ENCODE data around the gene XPC.

Gene XPC

DNA sequence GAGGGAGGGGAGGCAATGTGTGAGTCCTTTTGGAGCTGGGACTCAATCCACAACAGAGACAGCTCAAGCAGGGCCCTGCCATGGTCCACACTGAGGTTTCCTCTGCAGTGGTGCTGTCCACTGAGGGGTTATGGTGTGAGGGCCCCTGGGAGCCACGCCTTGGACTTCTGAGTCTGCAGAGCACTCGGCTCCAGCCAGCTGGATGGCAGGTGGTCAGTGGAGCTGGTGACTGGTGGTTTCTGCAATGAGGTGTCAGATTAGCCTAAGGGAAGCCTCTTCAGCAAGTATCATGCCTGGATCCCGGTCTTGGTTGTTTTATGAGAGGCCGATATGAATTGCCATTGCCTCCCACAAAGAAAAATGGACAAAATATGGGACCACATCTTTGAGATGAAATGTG, 21.9 kb upstream of the XPC start:
- Mint-ChIP-seq H3K4me3 (no peak overlapping the region), H3K4me1 (ENCODE audit: low read depth) (peaks cover 9% of the 10 kb centered on the region), H3K9me3 (no peaks in the 10 kb centered on the region), H3K36me3 (ENCODE audit: low read depth) (peaks cover 24% of the 10 kb centered on the region), H3K27ac (no peak overlapping the region), H3K27me3 (ENCODE audit: low read depth) (no peaks in the 10 kb centered on the region)

DNA sequence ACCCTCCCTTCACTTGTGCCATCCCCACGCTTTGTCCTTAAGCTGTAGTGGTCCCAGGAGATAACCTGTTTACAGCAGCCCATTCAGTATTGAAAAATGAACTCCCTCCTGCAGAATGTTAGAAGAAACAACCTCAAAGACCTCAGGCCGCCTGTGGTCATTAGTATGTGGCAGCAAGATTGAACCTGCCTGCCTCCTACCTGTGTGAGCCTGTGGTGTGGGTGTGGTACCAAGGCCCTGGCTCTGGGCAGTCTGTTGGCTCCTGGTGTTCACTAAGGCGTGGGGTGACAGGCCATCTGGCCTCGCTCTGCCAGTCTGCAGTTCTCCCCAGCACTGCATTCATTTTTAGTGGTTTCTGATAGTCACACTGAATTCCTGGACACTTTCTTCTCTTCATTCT, 21.2 kb upstream of the XPC start:
- H3K4me1 Mint-ChIP-seq (ENCODE audit: low read depth) = peaks cover 9% of the 10 kb centered on the region

DNA sequence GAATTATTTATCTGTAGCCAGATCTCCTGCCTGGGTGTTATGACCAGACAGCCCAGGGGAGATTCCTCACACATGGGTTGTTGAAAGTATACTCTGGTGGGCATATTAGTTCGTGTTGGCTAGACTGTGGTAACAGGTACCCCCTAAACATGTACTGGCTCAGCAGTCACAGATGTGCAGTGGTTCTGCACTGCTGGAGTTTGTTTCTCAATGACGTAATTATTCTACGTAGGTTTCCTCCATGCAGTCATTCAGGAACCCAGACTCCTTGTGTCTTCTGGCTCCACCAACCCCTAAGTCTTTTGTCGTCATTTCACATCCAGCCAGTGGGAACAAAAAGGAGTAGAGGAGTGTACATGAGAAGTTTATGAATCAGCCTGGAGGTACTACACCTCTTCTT, 16.5 kb upstream of the XPC start:
- no peaks in the 10 kb centered on the region for H3K27me3 Mint-ChIP-seq (ENCODE audit: low read depth)
- H3K27ac Mint-ChIP-seq = no peak overlapping the region
- H3K9me3 Mint-ChIP-seq = no peaks in the 10 kb centered on the region
- H3K4me3 Mint-ChIP-seq = no peak overlapping the region
- peaks cover 18% of the 10 kb centered on the region for H3K4me1 Mint-ChIP-seq (ENCODE audit: low read depth)
- peaks cover 34% of the 10 kb centered on the region for H3K36me3 Mint-ChIP-seq (ENCODE audit: low read depth)

More for the DNA sequence above, 21.2 kb upstream of the XPC start:
- Mint-ChIP-seq H3K36me3 (ENCODE audit: low read depth) (peaks cover 24% of the 10 kb centered on the region), H3K9me3 (no peaks in the 10 kb centered on the region), H3K4me3 (no peak overlapping the region), H3K27ac (no peak overlapping the region), H3K27me3 (ENCODE audit: low read depth) (no peaks in the 10 kb centered on the region)

DNA sequence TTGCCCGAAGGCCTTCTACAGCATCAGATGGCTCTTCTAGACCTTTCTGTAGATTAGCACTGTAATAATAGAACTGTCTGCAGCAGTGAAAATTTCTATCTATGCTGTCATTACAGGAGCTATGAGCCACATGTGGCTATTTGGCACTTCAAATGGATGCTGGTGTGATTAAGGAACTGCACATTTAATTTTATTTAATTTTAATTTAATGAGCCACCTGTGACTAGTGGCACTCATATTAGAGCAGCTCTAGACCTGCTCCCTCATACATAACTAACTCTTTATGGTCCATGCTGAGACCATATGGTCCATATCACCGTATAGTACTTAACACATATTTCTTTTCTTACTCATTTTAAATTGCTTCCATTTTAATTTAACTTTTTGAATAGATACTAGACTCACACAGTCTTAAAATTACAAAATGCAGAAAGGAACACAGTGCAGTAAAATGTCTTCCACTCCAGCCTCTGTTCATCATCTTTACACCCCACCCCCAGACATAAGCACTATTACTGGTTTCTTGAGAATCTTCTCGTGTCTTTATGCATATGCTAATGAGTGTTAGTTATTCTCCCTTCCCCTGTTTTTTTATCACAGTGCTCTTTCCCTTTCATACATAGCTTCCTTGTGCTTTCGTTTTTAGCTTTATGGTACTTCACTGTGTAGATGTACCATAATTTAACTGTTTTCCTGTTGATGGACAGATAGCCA, 9.8 kb upstream of the XPC start:
- no peak overlapping the region for H3K27ac Mint-ChIP-seq
- peaks cover 48% of the 10 kb centered on the region for H3K36me3 Mint-ChIP-seq (ENCODE audit: low read depth)
- peaks cover 30% of the 10 kb centered on the region for H3K4me1 Mint-ChIP-seq (ENCODE audit: low read depth)
- H3K9me3 Mint-ChIP-seq = no peaks in the 10 kb centered on the region
- no peak overlapping the region for H3K4me3 Mint-ChIP-seq
- no peaks in the 10 kb centered on the region for H3K27me3 Mint-ChIP-seq (ENCODE audit: low read depth)

DNA sequence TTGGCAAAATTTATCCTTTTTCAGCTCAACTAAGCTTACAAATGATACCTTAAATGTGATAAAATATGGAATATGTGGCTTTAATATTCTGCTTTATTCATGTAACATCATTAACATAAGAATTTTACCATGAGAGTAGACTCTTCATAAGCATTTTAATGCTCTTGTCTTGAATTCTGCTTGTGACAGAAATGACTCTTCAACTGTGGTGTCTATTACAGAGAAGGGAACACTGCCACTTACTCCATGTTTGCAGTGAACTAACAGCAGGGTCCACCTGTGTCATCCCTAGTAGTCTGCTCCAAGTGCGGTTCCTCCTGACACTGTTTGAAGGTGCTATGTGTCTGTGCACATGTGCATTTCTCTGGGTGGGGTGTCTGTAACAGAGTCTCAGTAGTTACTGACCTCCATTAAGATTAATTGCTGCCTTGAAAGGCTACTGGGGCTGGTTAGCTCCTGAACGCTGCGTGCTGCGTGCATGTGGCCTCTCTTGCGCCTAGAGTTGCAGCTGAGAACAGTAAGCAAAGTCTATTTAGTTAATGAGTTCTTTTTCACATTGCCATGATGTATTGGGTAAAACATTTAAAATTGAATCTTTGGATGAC, 8.6 kb upstream of the XPC start:
- H3K9me3 Mint-ChIP-seq = no peaks in the 10 kb centered on the region
- H3K27me3 Mint-ChIP-seq (ENCODE audit: low read depth) = no peaks in the 10 kb centered on the region
- peaks cover 38% of the 10 kb centered on the region for H3K4me1 Mint-ChIP-seq (ENCODE audit: low read depth)
- peaks cover 55% of the 10 kb centered on the region for H3K36me3 Mint-ChIP-seq (ENCODE audit: low read depth)
- H3K27ac Mint-ChIP-seq = no peak overlapping the region
- H3K4me3 Mint-ChIP-seq = no peak overlapping the region

DNA sequence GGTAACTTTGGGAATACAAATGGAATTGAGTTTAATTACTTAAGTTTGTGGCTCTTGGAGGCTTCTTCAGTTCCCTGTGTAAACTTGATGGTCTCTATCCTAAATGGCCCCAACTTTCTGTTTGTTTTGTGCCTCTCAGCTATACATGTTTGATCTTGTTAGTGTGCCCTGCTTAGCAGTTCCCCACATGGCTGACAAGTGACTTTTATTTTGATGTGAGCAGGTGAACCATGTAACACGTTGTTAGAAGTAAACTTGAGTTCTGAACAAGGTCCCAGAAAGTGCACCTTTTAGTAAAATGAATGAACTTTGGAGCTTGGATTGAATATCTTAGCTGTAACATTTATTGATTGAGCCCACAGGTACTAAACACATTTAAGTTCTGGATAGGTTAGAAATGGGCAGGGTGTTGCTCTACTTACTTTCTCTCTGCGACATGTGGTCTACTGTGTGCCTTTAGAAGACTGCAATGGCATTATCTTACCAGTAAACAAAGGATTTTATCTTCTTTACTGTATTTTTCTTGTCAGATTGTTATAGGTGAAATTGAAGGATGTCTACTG, 4.7 kb upstream of the XPC start:
- Mint-ChIP-seq H3K4me3 (no peak overlapping the region), H3K4me1 (ENCODE audit: low read depth) (peaks cover 35% of the 10 kb centered on the region), H3K27me3 (ENCODE audit: low read depth) (no peaks in the 10 kb centered on the region), H3K9me3 (no peaks in the 10 kb centered on the region), H3K36me3 (ENCODE audit: low read depth) (peaks cover 35% of the 10 kb centered on the region), H3K27ac (no peak overlapping the region)

DNA sequence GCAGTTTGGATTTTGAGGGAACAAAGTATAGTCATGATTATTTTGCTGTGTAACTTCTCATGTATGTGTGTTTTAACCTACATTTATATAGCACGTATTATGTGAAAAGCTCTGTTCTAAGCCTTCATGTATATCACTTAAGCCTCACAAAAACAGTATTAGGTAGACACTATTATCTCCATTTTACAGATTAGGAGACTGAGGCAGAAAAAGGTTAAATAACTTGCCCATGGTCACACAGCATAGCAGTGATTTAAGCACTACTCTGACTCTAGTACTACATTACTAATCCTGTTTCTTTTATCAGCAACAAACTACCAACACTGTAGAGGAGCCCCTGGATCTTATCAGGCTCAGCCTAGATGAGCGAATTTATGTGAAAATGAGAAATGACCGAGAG, 2.9 kb upstream of the XPC start:
- no peaks in the 10 kb centered on the region for H3K9me3 Mint-ChIP-seq
- H3K36me3 Mint-ChIP-seq (ENCODE audit: low read depth) = peaks cover 34% of the 10 kb centered on the region
- H3K4me3 Mint-ChIP-seq = no peak overlapping the region
- H3K4me1 Mint-ChIP-seq (ENCODE audit: low read depth) = peaks cover 43% of the 10 kb centered on the region
- no peak overlapping the region for H3K27ac Mint-ChIP-seq
- H3K27me3 Mint-ChIP-seq (ENCODE audit: low read depth) = no peaks in the 10 kb centered on the region

DNA sequence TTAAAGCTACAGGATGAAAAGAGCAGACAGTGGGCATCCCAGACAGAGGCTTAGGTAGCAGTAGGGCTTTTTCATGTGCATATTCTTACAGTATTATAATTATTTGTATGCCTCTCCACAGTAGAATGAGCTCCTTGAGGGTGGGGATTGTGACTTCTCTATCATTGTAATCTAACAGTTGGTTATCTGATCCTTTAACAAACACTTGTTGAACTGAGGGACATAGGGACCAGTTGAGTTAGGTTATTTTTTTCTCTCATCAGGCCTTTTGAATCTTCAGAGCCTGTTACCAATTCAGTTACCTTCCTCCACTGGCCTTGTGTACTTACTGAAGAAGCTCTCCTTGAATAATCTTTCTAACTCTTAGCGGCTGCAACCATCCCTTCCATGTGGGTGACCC, 1.4 kb upstream of the XPC start:
- Mint-ChIP-seq H3K4me1 (ENCODE audit: low read depth) (peaks cover 55% of the 10 kb centered on the region), H3K4me3 (peak overlapping the region; percentile 96), H3K36me3 (ENCODE audit: low read depth) (peaks cover 33% of the 10 kb centered on the region), H3K27ac (peak overlapping the region; percentile 99), H3K27me3 (ENCODE audit: low read depth) (no peaks in the 10 kb centered on the region), H3K9me3 (no peaks in the 10 kb centered on the region)

DNA sequence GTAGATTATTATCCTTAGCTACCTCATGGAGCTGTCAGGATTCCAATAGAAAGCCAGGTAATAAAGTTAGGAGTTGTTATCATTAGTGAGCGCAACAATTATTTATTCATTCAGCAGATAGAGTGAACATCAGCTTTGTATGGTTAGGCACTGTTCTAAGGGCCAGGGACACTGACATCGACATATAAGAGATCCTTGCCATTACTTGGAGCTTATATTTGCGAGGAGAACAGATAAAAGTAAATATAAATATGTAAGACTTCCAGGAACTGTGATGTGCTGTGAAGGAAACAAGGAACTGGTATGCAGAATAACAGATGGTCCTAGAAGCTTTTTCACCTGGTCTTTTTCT, 689 bp upstream of the XPC start:
- Mint-ChIP-seq H3K27ac (peak overlapping the region; percentile 99), H3K4me1 (ENCODE audit: low read depth) (peaks cover 59% of the 10 kb centered on the region), H3K36me3 (ENCODE audit: low read depth) (peaks cover 32% of the 10 kb centered on the region), H3K9me3 (no peaks in the 10 kb centered on the region), H3K27me3 (ENCODE audit: low read depth) (no peaks in the 10 kb centered on the region), H3K4me3 (peak overlapping the region; percentile 96)

DNA sequence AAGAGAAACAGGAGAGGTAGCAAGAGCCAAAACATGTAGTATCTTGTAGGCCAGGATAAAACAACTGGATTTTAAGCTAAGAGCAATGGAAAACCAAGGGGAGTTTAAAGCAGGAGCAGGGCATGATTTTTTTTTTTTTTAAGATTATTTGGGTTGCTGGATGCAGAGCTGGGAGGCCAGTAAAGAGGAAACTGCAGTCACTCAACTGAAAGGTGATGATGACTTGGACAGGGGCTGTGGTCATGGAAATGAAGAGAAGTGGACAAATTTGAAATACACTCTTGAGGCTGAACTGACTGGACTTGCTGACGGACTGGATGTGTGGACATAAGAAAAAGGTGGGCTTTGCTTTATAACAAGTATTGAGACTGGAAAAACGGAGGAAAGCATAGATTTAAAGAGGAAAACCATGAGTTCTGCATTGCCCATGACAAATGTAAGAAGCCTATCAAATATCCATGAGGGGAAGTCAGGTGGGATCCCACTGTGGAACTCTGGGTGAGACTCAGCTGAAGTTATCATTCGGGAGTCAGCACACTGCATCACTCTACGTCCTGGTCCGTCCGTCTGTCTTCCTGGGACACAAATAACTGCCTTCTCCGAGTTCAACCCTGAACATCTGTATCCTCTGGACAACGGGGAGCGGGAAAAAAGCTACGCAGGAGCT, 688 bp downstream of the XPC start:
- peaks cover 28% of the 10 kb centered on the region for H3K36me3 Mint-ChIP-seq (ENCODE audit: low read depth)
- peak overlapping the region; percentile 96 for H3K4me3 Mint-ChIP-seq
- H3K27ac Mint-ChIP-seq = peak overlapping the region; percentile 99
- H3K4me1 Mint-ChIP-seq (ENCODE audit: low read depth) = peaks cover 58% of the 10 kb centered on the region
- H3K27me3 Mint-ChIP-seq (ENCODE audit: low read depth) = no peaks in the 10 kb centered on the region
- no peaks in the 10 kb centered on the region for H3K9me3 Mint-ChIP-seq

DNA sequence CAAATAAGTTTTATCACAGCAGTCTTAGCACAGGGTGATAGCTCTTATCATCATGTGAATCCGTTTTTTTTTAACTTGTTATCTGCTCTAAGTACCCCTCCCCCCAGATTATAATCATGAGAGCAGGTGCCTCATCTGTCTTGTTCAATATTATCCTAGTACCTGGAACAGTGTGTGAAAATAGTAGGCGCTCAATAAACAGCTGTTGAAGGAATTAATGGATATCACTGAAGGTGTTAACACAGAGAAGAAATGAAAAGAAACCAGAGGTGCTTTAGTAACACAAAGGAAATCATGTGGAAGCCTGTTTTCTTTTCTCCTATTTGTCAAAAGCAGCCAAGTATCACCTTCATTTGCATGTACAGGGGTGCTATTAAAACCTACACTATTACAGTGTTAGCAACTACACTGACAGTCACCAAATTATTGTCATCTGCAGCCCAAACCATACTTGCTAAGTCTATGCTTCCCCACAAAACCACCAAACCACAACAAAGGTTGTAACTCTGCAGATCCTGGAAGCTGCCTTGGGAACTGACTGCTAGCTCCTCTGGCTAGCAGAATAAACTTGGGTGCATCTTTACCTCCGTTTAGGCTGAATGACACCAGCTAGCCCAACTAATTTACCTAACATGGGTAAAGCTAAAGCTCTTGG, 2.9 kb downstream of the XPC start:
- Mint-ChIP-seq H3K9me3 (no peaks in the 10 kb centered on the region), H3K4me1 (ENCODE audit: low read depth) (peaks cover 60% of the 10 kb centered on the region), H3K27me3 (ENCODE audit: low read depth) (no peaks in the 10 kb centered on the region), H3K27ac (peak overlapping the region; percentile 63), H3K36me3 (ENCODE audit: low read depth) (peaks cover 34% of the 10 kb centered on the region), H3K4me3 (peak overlapping the region; percentile 56)

DNA sequence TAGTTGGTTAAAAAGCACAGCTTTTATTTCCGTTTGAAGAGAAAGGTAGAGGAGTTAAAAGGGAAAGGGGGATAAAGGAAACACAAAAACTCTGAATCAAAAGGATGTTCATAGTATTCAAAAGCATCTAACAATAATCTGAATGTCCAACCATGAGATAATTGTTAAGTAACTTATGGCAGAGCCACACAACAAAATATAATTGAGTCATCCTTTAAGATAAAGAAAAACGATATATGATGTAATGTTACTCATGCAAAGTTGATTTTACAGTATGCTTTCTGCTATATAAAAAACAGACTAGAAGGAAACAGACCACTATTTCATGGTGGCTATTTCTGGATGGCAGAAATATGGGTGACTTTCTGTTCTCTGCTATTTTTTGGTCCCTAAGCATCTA, 3.9 kb downstream of the XPC start:
- Mint-ChIP-seq H3K4me1 (ENCODE audit: low read depth) (peaks cover 61% of the 10 kb centered on the region), H3K27ac (no peak overlapping the region), H3K27me3 (ENCODE audit: low read depth) (no peaks in the 10 kb centered on the region), H3K9me3 (no peaks in the 10 kb centered on the region), H3K4me3 (no peak overlapping the region), H3K36me3 (ENCODE audit: low read depth) (peaks cover 43% of the 10 kb centered on the region)

DNA sequence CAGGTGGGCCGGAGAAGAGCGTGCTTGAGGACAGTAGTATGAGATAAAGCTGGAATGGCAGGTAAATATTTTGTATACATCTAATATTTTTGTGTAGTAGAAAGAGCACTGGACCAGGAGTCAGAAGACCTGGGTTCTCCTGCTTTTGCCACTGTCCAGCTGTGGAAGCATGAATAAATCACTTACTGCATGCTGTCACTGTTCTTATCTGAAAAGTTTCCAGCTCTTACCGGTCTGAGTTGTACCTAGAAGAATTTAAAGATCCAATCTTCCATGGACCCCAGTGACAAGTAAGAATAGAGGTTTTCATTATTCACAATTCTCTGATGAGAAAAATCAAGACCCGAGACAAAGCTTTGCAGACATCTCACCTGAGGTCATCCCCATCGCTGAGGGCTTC, 5.9 kb downstream of the XPC start:
- Mint-ChIP-seq H3K9me3 (no peaks in the 10 kb centered on the region), H3K4me3 (no peak overlapping the region), H3K4me1 (ENCODE audit: low read depth) (peaks cover 51% of the 10 kb centered on the region), H3K27ac (no peak overlapping the region), H3K36me3 (ENCODE audit: low read depth) (peaks cover 53% of the 10 kb centered on the region), H3K27me3 (ENCODE audit: low read depth) (no peaks in the 10 kb centered on the region)

DNA sequence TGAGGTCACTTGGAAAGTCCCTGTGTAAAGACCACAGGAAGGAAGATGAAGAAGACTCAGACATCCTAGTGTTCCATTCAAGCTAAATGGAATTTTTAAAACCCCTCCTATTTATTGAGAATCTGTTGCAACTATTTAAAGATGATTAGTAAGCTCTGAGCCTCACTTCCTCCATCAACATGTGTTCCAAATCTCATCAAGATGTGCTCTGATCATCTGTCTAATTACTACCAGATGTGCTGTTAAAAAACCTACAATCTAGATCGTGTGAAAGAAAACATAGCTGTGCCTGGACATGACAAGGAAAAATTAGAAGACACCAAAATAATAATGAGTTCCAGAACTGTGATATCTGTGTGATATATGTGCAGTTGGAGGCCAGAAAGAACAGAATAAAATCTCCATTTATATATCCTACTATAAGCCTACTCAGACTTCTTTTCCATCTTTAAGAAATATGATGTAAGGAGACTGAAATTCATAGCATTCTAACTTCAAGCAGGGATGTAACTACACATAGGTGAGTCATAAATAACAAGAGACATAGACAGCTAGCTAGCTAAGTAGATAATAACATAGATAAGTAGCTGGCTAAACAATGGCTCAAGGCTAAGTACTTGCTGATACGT, 7.8 kb downstream of the XPC start:
- H3K27ac Mint-ChIP-seq = no peak overlapping the region
- peaks cover 62% of the 10 kb centered on the region for H3K36me3 Mint-ChIP-seq (ENCODE audit: low read depth)
- H3K4me3 Mint-ChIP-seq = no peak overlapping the region
- no peaks in the 10 kb centered on the region for H3K9me3 Mint-ChIP-seq
- H3K4me1 Mint-ChIP-seq (ENCODE audit: low read depth) = peaks cover 37% of the 10 kb centered on the region
- no peaks in the 10 kb centered on the region for H3K27me3 Mint-ChIP-seq (ENCODE audit: low read depth)

All from T-helper 1 cell treated with Interleukin-12 subunit alpha and Interleukin-12 subunit beta and Interleukin-4 antibody, amounts not matched to agents 30 μg/mL and 1 μg/mL, for 36 hours (primary cell).